ENCODE measurements around the gene TOLLIP.

Gene TOLLIP

GRCh38 chr11:1297576-1298473 is 11.6 kb downstream of the TOLLIP start:
- no peak for DNase-seq (ENCODE audit: low read depth)

- DNase-seq (ENCODE audit: low read depth): no peak
These were observed 12.3 kb downstream of the TOLLIP start for GRCh38 chr11:1297011-1297575.

- no peak for DNase-seq (ENCODE audit: low read depth)
These were observed 13.1 kb downstream of the TOLLIP start for GRCh38 chr11:1296287-1296686.

GRCh38 chr11:1295591-1295990 is 13.8 kb downstream of the TOLLIP start:
- no peak for DNase-seq (ENCODE audit: low read depth)

GRCh38 chr11:1295086-1295485 is 14.3 kb downstream of the TOLLIP start:
- DNase-seq (ENCODE audit: low read depth): no peak

GRCh38 chr11:1293619-1294015 is 15.8 kb downstream of the TOLLIP start:
- no peak for DNase-seq (ENCODE audit: low read depth)

- no peak for DNase-seq (ENCODE audit: low read depth)
These were observed 16.5 kb downstream of the TOLLIP start for GRCh38 chr11:1292644-1293618.

GRCh38 chr11:1292018-1292643 is 17.3 kb downstream of the TOLLIP start:
- DNase-seq (ENCODE audit: low read depth): no peak

- DNase-seq (ENCODE audit: low read depth): no peak
These were observed 18.0 kb downstream of the TOLLIP start for GRCh38 chr11:1291295-1292017.

GRCh38 chr11:1290052-1291040 is 19.1 kb downstream of the TOLLIP start:
- DNase-seq (ENCODE audit: low read depth): no peak

- DNase-seq (ENCODE audit: low read depth): no peak
These were observed 20.1 kb downstream of the TOLLIP start for GRCh38 chr11:1289211-1289935.

GRCh38 chr11:1288426-1289151 is 20.8 kb downstream of the TOLLIP start:
- DNase-seq (ENCODE audit: low read depth): no peak

GRCh38 chr11:1287928-1288327 is 21.5 kb downstream of the TOLLIP start:
- no peak for DNase-seq (ENCODE audit: low read depth)

GRCh38 chr11:1285876-1286275 is 23.6 kb downstream of the TOLLIP start:
- DNase-seq (ENCODE audit: low read depth): no peak

GRCh38 chr11:1285316-1285744 is 24.1 kb downstream of the TOLLIP start:
- no peak for DNase-seq (ENCODE audit: low read depth)

- DNase-seq (ENCODE audit: low read depth): no peak
These were observed 25.5 kb downstream of the TOLLIP start for GRCh38 chr11:1283906-1284305.

GRCh38 chr11:1283091-1283511 is 26.3 kb downstream of the TOLLIP start:
- DNase-seq (ENCODE audit: low read depth): no peak

- no peak for DNase-seq (ENCODE audit: low read depth)
These were observed 27.5 kb downstream of the TOLLIP start for GRCh38 chr11:1281974-1282365.
